PC-3 (cell line): ENCODE results near the gene C1QTNF6. TPM values are rescaled to one million over a fixed set of nuclear protein-coding genes. Genes with fewer than 3 reads are reported as not detected.

Experiments used
- ATAC-seq: fragments of 200-7000 bp; cut with Tn5 transposase; 2 replicates; pipeline ENCODE4 v1.9.1; 2020; ENCODE audit warnings: mild to moderate bottlenecking, moderate library complexity
- BruUV-seq: library from RNA; stranded (reverse); fragments of 400-500 nt; replicated peaks from 2 replicates; lab custom pipeline; 2021; lab: Mats Ljungman, UMichigan
- CTCF ChIA-PET: fragments of 300-600 bp; sonication (Branson Sonifier 250); formaldehyde crosslinking; loops from one replicate; lab custom pipeline; 2022; ENCODE audit warnings: antibody characterized with exemption; lab: Charles Lee
- POLR2A ChIA-PET: fragments of 300-600 bp; sonication (Branson Sonifier 250); formaldehyde crosslinking; loops from one replicate; lab custom pipeline; 2022; ENCODE audit warnings: antibody characterized with exemption; ENCODE audit not compliant: unreplicated experiment; lab: Charles Lee
- DNase-seq: peaks from one replicate; pipeline ENCODE4 v3.0.0-alpha.2; 2015
- H2AFZ ChIP-seq: fragments of 300-600 bp; sonication (generic); 2 replicates; pipeline ENCODE4 v1.6.0; 2016; ENCODE audit warnings: antibody characterized with exemption, low read length
- H3F3A ChIP-seq: fragments of 300-600 bp; sonication (generic); one replicate; pipeline ENCODE4 v1.6.0; 2017; ENCODE audit warnings: antibody characterized with exemption, low read length, control low read depth, mild to moderate bottlenecking; ENCODE audit not compliant: unreplicated experiment
- H3K27ac ChIP-seq: fragments of 300-600 bp; sonication (generic); 2 replicates; pipeline ENCODE4 v1.5.1; 2016; ENCODE audit warnings: mild to moderate bottlenecking, low read length
- H3K27me3 ChIP-seq: fragments of 300-600 bp; sonication (generic); 2 replicates; pipeline ENCODE4 v1.6.1; 2016; ENCODE audit warnings: low read length, mixed read lengths
- H3K36me3 ChIP-seq: fragments of 300-600 bp; sonication (generic); 2 replicates; pipeline ENCODE4 v1.6.1; 2016; ENCODE audit warnings: low read depth, mixed run types, low read length, mixed read lengths
- H3K4me1 ChIP-seq: fragments of 300-600 bp; sonication (generic); 2 replicates; pipeline ENCODE4 v1.5.1; 2016; ENCODE audit warnings: low read length; ENCODE audit not compliant: insufficient read depth
- H3K4me2 ChIP-seq: fragments of 300-600 bp; sonication (generic); 2 replicates; pipeline ENCODE4 v1.6.0; 2016; ENCODE audit warnings: low read length
- H3K4me3 ChIP-seq: fragments of 300-600 bp; sonication (generic); 2 replicates; pipeline ENCODE4 v1.5.1; 2016; ENCODE audit warnings: mild to moderate bottlenecking, low read length, mixed read lengths
- H3K79me2 ChIP-seq: fragments of 300-600 bp; sonication (generic); 2 replicates; pipeline ENCODE4 v1.6.1; 2017; ENCODE audit warnings: low read length, mixed read lengths
- H3K9ac ChIP-seq: fragments of 300-600 bp; sonication (generic); 2 replicates; pipeline ENCODE4 v1.6.0; 2016; ENCODE audit warnings: mild to moderate bottlenecking, low read length
- H3K9me2 ChIP-seq: fragments of 300-600 bp; sonication (generic); replicated peaks from 2 replicates; pipeline ENCODE4 v1.6.1; 2016; ENCODE audit warnings: mixed run types, low read length, mixed read lengths
- H3K9me3 ChIP-seq: fragments of 300-600 bp; sonication (generic); 2 replicates; pipeline ENCODE4 v1.6.1; 2016; ENCODE audit warnings: low read length, mixed read lengths
- H4K20me1 ChIP-seq: fragments of 300-600 bp; sonication (generic); 2 replicates; pipeline ENCODE4 v1.6.1; 2016; ENCODE audit warnings: low read length, mixed read lengths
- CTCF ChIP-seq: fragments of 300-600 bp; sonication (generic); conservative IDR thresholded peaks from 2 replicates; pipeline ENCODE4 v1.5.1; 2017; ENCODE audit warnings: antibody characterized with exemption, low read depth, mild to moderate bottlenecking, low read length
- EZH2 ChIP-seq: fragments of 300-600 bp; sonication (generic); IDR thresholded peaks from one replicate; pipeline ENCODE4 v1.6.1; 2017; ENCODE audit warnings: antibody characterized with exemption, mild to moderate bottlenecking, low read length; ENCODE audit not compliant: unreplicated experiment
- EZH2phosphoT487 ChIP-seq: fragments of 300-600 bp; sonication (generic); IDR thresholded peaks from 2 replicates; pipeline ENCODE4 v1.6.1; 2018; ENCODE audit warnings: mild to moderate bottlenecking, antibody characterized with exemption, low read length, borderline replicate concordance
- intact Hi-C: fragments of 100-400 bp; cut with micrococcal nuclease; formaldehyde crosslinking; loops from 2 replicates; pipeline ENCODE4 v1.9.0; 2023
- total RNA-seq: library from RNA; depleted of rRNA; stranded (reverse); fragments of >200 nt; gene quantifications from 2 replicates; pipeline ENCODE4 v1.2.3, GENCODE V29; 2014

The C1QTNF6 gene
- total RNA-seq, 1 experiment from 2014 or later, result 3.8 TPM

GRCh38 chr22:37218771-37219411 is 30.8 kb upstream of the C1QTNF6 start:
- H3K9me3 ChIP-seq, result no peaks in the 10 kb centered on the region
- H2AFZ ChIP-seq, result no peak overlapping the region
- H3K9me2 ChIP-seq, result no peaks in the 10 kb centered on the region
- no peaks in the 10 kb centered on the region for H3F3A ChIP-seq
- H3K4me3 ChIP-seq, result no peak overlapping the region
- H3K36me3 ChIP-seq, result no peaks in the 10 kb centered on the region
- no peaks in the 10 kb centered on the region for H3K79me2 ChIP-seq
- H3K9ac ChIP-seq, result no peak overlapping the region
- H4K20me1 ChIP-seq, result no peaks in the 10 kb centered on the region
- H3K27me3 ChIP-seq, result no peaks in the 10 kb centered on the region
- intact Hi-C loops, result no loop called here
- DNase-seq (no peak), ATAC-seq (no peak)
- no peaks in the 10 kb centered on the region for H3K4me1 ChIP-seq
- TF ChIP-seq EZH2phosphoT487 (no peak), EZH2 (no peak), CTCF (no peak)
- POLR2A ChIA-PET, result no interaction called here
- no TSS peak for BruUV-seq
- CTCF ChIA-PET, result no interaction called here
- H3K27ac ChIP-seq, result no peak overlapping the region
- H3K4me2 ChIP-seq, result no peak overlapping the region

- no peak overlapping the region for H3K4me3 ChIP-seq
- TF ChIP-seq CTCF (no peak), EZH2 (no peak), EZH2phosphoT487 (no peak)
- H3K36me3 ChIP-seq, result no peaks in the 10 kb centered on the region
- no peaks in the 10 kb centered on the region for H4K20me1 ChIP-seq
- ATAC-seq (no peak), DNase-seq (no peak)
- no peaks in the 10 kb centered on the region for H3K9me2 ChIP-seq
- H3K9me3 ChIP-seq, result no peaks in the 10 kb centered on the region
- H3F3A ChIP-seq, result no peaks in the 10 kb centered on the region
- intact Hi-C loops, result no loop called here
- no peak overlapping the region for H3K27ac ChIP-seq
- CTCF ChIA-PET, result no interaction called here
- BruUV-seq, result no TSS peak
- no peak overlapping the region for H2AFZ ChIP-seq
- no peaks in the 10 kb centered on the region for H3K27me3 ChIP-seq
- H3K79me2 ChIP-seq, result no peaks in the 10 kb centered on the region
- H3K9ac ChIP-seq, result no peak overlapping the region
- no peaks in the 10 kb centered on the region for H3K4me1 ChIP-seq
- H3K4me2 ChIP-seq, result no peak overlapping the region
- POLR2A ChIA-PET, result no interaction called here
Observed at GRCh38 chr22:37218399-37218770, 30.3 kb upstream of the C1QTNF6 start.

GRCh38 chr22:37215890-37216289 is 27.8 kb upstream of the C1QTNF6 start:
- H4K20me1 ChIP-seq, result no peaks in the 10 kb centered on the region
- DNase-seq, result no peak
- TF ChIP-seq CTCF (no peak), EZH2 (no peak), EZH2phosphoT487 (no peak)
- no peak overlapping the region for H2AFZ ChIP-seq
- H3F3A ChIP-seq, result no peaks in the 10 kb centered on the region
- no peaks in the 10 kb centered on the region for H3K4me1 ChIP-seq
- H3K27me3 ChIP-seq, result no peaks in the 10 kb centered on the region
- H3K9me3 ChIP-seq, result no peaks in the 10 kb centered on the region
- H3K36me3 ChIP-seq, result no peaks in the 10 kb centered on the region
- H3K9ac ChIP-seq, result no peak overlapping the region
- no TSS peak for BruUV-seq
- no peak for ATAC-seq
- ChIA-PET CTCF (interaction anchor here (0.6 kb wide), 1 partner anchor 73 kb away, joined by 5 read pairs; no protein-coding TSS in a partner anchor), POLR2A (no interaction called here)
- H3K79me2 ChIP-seq, result no peaks in the 10 kb centered on the region
- H3K4me2 ChIP-seq, result no peak overlapping the region
- intact Hi-C loops, result no loop called here
- H3K4me3 ChIP-seq, result no peak overlapping the region
- no peak overlapping the region for H3K27ac ChIP-seq
- no peaks in the 10 kb centered on the region for H3K9me2 ChIP-seq
